Mammary epithelial cell (primary cell): ENCODE data around the gene DDI1.

Source experiments
- EZH2 ChIP-seq: IDR thresholded peaks from 2 replicates; pipeline ENCODE4 v1.6.1; 2012; ENCODE audit warnings: low read length, inconsistent platforms, borderline replicate concordance
- TF ChIP-seq, protein P1 (sequence below), 2 donors: IDR thresholded peaks in 1 of 2; conservative IDR thresholded peaks in 1 of 2; 2 replicates each; pipeline ENCODE4 v1.5.1; 2011 to 2012; ENCODE audit warnings: inconsistent platforms in 2 of 2, low read length in 2 of 2, mild to moderate bottlenecking in 2 of 2, control low read depth in 1 of 2, low read depth in 1 of 2; ENCODE audit not compliant: insufficient read depth in 1 of 2; ENCODE audit errors: extremely low read depth in 1 of 2

DNA sequence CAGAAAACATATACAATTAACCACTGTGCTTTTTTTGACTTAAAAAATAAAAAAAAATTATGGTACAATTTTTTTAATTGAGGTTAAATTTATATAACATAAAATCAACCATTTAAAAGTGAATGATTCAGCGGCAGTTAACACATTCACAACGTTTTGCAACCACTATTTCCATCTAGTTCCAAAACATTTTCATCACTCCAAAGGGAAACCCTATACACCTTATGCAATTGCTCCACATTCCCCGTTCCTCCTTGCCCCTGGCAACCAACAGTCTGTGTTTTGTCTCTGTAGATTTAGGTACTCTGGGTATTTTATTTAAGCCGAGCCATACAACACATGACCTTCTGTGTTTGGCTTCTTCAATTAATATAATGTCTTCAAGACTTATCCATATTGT lies 15.3 kb downstream of the DDI1 start:
- TF ChIP-seq, protein P1, sequence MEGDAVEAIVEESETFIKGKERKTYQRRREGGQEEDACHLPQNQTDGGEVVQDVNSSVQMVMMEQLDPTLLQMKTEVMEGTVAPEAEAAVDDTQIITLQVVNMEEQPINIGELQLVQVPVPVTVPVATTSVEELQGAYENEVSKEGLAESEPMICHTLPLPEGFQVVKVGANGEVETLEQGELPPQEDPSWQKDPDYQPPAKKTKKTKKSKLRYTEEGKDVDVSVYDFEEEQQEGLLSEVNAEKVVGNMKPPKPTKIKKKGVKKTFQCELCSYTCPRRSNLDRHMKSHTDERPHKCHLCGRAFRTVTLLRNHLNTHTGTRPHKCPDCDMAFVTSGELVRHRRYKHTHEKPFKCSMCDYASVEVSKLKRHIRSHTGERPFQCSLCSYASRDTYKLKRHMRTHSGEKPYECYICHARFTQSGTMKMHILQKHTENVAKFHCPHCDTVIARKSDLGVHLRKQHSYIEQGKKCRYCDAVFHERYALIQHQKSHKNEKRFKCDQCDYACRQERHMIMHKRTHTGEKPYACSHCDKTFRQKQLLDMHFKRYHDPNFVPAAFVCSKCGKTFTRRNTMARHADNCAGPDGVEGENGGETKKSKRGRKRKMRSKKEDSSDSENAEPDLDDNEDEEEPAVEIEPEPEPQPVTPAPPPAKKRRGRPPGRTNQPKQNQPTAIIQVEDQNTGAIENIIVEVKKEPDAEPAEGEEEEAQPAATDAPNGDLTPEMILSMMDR (conservative IDR thresholded peaks at IDR 0.05 in 1 of 2, IDR thresholded peaks at IDR 0.05 in 1 of 2; ENCODE audit: extremely low read depth in 1 of 2, insufficient read depth in 1 of 2, low read depth in 1 of 2, low read length in 2 of 2): no peak
- no peak for TF ChIP-seq EZH2
